Lower leg skin (tissue), 3 donors: ENCODE measurements around the gene SLC41A2.

ENCODE experiments used
- CTCF ChIP-seq, 3 donors: fragments of 450-650 bp; IDR thresholded peaks; one replicate each; pipeline ENCODE4 v1.5.1; 2016; ENCODE audit warnings: antibody characterized with exemption in 3 of 3, mild to moderate bottlenecking in 3 of 3, moderate library complexity in 2 of 3
- POLR2A ChIP-seq, 2 donors: fragments of 450-650 bp; IDR thresholded peaks; one replicate each; pipeline ENCODE4 v1.6.1; 2016 to 2017; ENCODE audit warnings: antibody characterized with exemption in 2 of 2, mild to moderate bottlenecking in 1 of 2, moderate library complexity in 1 of 2

DNA sequence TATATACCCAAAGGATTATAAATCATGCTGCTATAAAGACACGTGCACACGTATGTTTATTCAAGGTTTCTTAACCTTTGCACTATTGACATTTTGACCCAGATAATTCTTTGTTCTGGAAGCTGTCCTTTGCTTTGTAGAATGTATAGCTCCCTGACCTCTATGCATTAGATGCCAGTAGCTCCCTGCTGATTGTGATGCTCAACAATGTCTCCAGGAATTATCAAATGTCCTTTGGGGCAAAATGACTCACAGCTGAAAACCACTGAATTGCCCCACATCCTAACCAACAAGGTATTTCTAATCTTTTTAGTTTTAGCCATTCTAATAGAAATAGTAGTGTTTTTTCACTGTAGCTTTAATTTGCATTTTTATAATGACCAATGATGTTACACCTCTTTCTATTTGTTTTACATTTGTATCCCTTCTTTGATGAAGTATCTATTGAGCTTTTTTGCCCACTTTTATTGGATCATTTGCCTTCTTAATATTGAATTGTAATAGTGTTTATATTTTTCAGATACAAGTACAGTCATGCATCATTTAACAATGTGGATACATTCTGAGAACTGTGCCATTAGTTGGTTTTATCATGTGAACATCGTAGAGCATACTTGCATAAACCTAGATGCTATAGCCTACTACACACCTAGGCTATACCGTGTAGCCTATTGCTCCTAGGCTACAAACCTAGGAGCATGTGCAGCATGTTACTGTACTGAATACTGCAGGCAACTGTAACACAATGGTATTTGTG, 17.7 kb upstream of the SLC41A2 start:
- TF ChIP-seq CTCF (IDR thresholded peaks at IDR 0.05) = no peak
- no peak for TF ChIP-seq POLR2A (IDR thresholded peaks at IDR 0.05)
